Cardiac fibroblast (primary cell): ENCODE data around the gene SEC14L2.

Experiments
- DNase-seq, 2 donors: peaks; one replicate each; pipeline versions ENCODE4 v3.0.0 to v3.0.0-alpha.2; 2010; ENCODE audit warnings: low read depth in 2 of 2
- H3K4me3 ChIP-seq, 2 donors: replicated peaks in 1 of 2; 1 replicate in 1 of 2; 2 replicates in 1 of 2; pipeline ENCODE4 v1.5.1; 2011; ENCODE audit warnings: low read depth in 2 of 2, low read length in 2 of 2, mild to moderate bottlenecking in 2 of 2, moderate library complexity in 1 of 2
- TF ChIP-seq, protein P1 (sequence below): IDR thresholded peaks from one replicate; pipeline ENCODE4 v1.5.1; 2011; ENCODE audit warnings: low read depth, mild to moderate bottlenecking, low read length, inconsistent platforms

Gene SEC14L2

DNA sequence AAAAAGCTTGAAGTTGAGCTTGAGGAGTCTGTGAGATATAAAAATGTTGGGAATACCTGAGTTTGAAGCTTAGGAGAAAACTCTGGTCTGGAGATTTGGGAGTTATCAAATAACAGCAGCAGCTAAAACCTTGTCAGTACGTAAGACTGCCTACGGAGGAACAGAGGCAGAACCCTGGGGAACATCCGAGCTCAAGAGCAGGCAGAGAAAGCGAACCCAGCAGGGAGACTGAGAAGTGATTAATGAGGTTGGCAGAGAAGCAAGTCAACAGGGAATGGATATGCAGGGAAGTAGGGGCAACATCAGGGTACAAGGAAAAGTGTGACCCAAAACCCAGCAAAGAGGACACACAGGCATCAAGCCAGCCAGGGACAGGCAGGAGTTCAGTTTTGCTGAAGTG lies 16.2 kb downstream of the SEC14L2 start:
- H3K4me3 ChIP-seq, result no peak overlapping the region
- TF ChIP-seq, protein P1, sequence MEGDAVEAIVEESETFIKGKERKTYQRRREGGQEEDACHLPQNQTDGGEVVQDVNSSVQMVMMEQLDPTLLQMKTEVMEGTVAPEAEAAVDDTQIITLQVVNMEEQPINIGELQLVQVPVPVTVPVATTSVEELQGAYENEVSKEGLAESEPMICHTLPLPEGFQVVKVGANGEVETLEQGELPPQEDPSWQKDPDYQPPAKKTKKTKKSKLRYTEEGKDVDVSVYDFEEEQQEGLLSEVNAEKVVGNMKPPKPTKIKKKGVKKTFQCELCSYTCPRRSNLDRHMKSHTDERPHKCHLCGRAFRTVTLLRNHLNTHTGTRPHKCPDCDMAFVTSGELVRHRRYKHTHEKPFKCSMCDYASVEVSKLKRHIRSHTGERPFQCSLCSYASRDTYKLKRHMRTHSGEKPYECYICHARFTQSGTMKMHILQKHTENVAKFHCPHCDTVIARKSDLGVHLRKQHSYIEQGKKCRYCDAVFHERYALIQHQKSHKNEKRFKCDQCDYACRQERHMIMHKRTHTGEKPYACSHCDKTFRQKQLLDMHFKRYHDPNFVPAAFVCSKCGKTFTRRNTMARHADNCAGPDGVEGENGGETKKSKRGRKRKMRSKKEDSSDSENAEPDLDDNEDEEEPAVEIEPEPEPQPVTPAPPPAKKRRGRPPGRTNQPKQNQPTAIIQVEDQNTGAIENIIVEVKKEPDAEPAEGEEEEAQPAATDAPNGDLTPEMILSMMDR, result no peak
- no peak for DNase-seq

DNA sequence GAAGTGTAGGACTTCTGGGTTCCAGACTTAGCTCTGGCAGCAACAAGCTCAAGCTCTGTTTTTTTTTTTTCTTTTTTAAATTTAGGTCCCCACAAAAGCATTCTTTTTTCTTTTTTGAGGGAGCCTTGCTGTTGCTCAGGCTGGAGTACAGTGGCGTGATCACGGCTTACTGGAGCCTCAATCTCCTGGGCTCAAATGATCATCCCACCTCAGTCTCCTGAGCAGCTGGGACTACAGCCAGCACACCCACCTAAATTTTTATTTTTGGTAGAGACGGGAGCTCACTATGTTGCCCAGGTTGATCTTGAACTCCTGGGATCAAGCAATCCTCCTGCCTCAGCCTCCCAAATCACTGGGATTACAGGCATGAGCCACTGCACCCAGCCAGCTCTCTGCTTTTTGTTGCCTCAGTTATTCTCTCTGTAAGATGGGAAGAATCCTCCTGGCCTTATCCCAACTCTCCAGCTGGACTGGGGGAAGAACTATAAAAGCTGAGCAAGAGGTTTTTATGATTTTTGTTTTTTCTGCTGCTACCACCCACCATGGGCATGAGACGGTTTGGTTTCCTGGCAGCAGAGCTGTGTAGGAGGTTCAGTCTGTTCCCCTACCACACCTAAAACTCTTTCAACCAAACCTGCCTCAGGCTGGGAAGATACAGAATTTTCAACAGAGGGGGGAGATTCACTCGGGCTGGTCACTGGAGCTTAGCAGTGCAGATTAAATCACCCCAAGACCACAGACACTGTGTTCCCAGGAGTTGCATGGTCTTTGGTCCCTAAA lies 17.1 kb downstream of the SEC14L2 start:
- no peak for DNase-seq
- no peak overlapping the region for H3K4me3 ChIP-seq
- TF ChIP-seq, protein P1, result no peak

- peak in 1 of 2 donors; percentile 74 for DNase-seq
- TF ChIP-seq, protein P1, result no peak
- no peak overlapping the region for H3K4me3 ChIP-seq
Measured at GRCh38 chr22:30414525-30415047, 17.8 kb downstream of the SEC14L2 start.

DNA sequence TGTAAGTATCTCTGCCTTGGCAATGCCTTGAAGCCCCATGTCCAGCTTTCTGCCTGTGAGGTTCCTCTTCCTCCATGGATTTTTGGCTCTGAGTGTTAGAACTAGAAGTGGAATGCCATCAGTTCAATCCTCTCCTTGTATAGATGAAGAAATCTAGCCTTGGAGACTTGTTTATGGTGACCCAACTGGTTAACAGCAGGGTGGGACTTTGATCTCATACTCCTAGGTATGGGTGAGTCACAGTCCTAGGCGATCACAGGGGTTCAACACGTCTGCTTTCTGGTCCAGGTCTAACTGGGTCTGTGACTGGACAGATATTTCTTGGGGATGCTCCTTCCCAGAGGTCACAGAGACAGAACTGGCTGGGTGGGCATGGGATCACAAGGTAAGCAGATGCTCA lies 19.6 kb downstream of the SEC14L2 start:
- peak in 1 of 2 donors; percentile 32 for DNase-seq
- TF ChIP-seq, protein P1, result no peak
- H3K4me3 ChIP-seq, result no peak overlapping the region

DNA sequence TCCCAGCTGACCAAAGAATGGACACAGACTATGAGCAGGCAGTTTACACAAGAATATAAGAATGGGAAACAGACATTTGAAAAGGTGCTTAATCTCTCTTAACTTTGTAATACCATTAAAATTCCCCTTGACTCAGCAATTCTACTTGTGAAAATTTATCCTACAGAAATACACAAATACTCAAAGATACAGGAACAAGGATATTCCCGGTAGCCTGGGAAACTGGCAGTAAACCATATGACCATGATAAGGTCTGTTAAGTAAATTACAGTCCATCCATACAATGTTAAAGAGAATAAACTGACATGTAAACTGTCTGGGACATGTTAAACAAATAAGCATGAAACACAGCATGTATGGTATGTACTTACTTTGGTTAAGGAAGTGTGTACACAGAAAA lies 20.0 kb downstream of the SEC14L2 start:
- TF ChIP-seq, protein P1, result no peak
- no peak overlapping the region for H3K4me3 ChIP-seq
- no peak for DNase-seq

DNA sequence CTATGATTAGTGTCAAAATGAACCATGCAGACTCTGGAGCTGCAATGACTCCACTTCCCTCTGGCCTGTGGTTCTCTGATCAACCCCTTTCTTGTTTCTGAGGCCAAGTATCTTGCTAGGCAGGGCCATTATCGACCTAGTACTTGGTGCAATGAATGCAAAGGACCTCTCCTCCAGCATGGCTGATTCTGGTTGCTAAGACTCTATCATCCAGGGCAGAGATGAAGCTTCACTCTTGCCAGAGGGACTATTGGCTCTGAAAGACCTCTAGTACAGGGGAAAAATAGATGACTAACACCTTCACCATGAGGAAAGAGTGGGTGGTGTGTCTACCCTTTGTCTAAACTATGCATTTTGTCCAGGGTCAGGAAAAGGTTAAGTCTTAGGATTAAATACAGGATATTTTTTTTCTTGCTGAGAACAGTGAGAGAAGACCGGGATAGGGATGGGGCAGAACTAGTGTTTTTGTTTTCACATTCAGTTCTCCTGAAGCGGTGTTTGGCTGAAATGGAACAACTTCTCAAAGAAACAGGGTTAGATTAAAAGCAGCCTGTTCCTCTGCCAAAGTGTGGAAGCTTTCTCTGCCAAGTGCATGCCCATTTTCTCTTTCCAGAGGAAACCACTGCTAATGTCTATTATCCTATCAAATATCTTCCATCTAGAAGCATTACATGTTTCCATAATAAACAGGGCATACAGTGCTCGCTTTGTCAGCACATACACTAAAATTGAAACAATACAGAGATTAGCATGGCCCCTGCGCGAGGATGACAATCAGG lies 23.7 kb downstream of the SEC14L2 start:
- H3K4me3 ChIP-seq, result no peak overlapping the region
- TF ChIP-seq, protein P1, result no peak
- DNase-seq, result peak; percentile 89 to 92
